Measurements from ENCODE around the gene THBS2. TPM values are rescaled to one million over a fixed set of nuclear protein-coding genes. Genes with fewer than 3 reads are reported as not detected.

THBS2 gene
- total RNA-seq, 2 experiments from 2014 or later, result not detected

DNA sequence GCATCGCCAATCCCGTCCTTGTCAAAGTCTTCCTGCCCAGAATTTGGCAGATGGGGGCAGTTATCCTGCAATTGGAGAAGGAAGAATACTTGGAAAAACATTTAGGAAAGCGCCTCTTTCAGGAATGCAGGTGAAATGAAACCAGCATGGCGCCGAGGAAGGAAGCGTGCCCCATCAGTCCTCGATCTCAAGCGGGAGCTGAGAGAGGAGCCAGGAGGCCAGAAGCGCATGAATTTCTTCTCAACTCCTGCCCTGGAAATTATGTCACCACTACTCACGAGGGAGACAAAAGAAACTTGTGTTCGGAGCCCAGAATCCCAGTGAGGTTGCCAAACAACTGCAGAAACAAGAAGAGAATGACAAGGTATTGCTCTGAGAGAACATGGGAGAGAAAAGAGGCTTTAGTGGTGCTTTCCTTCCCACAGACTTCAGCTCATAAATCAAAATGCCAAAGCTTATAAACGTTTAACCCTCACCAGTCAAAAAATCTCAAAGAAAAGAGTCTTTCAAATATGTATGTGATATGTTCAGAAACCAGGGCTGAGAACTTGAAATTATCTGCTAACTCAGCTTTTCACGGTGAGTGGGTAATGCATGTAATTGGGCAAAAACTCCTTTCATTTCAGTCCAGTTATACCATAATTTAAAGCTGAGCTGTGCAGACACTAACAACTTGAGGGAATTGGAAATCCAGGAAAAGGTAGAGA is 23.9 kb downstream of the THBS2 start:
- Histone ChIP-seq H3K36me3 (ENCODE audit: insufficient read depth, low read length) (no peaks in the 10 kb centered on the region), H3K9me3 (ENCODE audit: low read length) (peaks cover 13% of the 10 kb centered on the region; the same call in 1 of the 2 replicates), H3K27ac (ENCODE audit: low read depth, low read length, poor library complexity, severe bottlenecking) (no peak overlapping the region), H4K20me1 (ENCODE audit: insufficient read depth, low read length) (no peaks in the 10 kb centered on the region), H2AFZ (ENCODE audit: low read length) (no peak overlapping the region), H3K4me2 (ENCODE audit: low read length) (no peak overlapping the region), H3K4me1 (ENCODE audit: insufficient read depth, low read length, poor library complexity, severe bottlenecking) (no peaks in the 10 kb centered on the region), H3K9me2 (ENCODE audit: insufficient read depth, low read length) (no peaks in the 10 kb centered on the region), H3K79me2 (ENCODE audit: insufficient read depth, low read depth, low read length) (no peaks in the 10 kb centered on the region), H3K4me3 (ENCODE audit: low read depth, low read length, poor library complexity, severe bottlenecking) (no peak overlapping the region)
- no peak for TF ChIP-seq EZH2phosphoT487 (IDR thresholded peaks at IDR 0.05; ENCODE audit: borderline replicate concordance, low read depth, low read length)
- TF ChIP-seq, protein P1, sequence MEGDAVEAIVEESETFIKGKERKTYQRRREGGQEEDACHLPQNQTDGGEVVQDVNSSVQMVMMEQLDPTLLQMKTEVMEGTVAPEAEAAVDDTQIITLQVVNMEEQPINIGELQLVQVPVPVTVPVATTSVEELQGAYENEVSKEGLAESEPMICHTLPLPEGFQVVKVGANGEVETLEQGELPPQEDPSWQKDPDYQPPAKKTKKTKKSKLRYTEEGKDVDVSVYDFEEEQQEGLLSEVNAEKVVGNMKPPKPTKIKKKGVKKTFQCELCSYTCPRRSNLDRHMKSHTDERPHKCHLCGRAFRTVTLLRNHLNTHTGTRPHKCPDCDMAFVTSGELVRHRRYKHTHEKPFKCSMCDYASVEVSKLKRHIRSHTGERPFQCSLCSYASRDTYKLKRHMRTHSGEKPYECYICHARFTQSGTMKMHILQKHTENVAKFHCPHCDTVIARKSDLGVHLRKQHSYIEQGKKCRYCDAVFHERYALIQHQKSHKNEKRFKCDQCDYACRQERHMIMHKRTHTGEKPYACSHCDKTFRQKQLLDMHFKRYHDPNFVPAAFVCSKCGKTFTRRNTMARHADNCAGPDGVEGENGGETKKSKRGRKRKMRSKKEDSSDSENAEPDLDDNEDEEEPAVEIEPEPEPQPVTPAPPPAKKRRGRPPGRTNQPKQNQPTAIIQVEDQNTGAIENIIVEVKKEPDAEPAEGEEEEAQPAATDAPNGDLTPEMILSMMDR (conservative IDR thresholded peaks at IDR 0.05; ENCODE audit: low read length), result no peak
- ChIA-PET POLR2A (no interaction called here), CTCF (ENCODE audit: unreplicated experiment) (no interaction called here)
- intact Hi-C loops (cut with micrococcal nuclease; ENCODE audit: unreplicated experiment), result no loop called here
- no peak for DNase-seq (ENCODE audit: low spot score)
- no TSS peak for BruUV-seq (replicated peaks)

- POLR2A ChIA-PET, result interaction anchor here (0.6 kb wide), 1 partner anchor 53 kb away, joined by 5 read pairs; no protein-coding TSS in a partner anchor
- H3K79me2 ChIP-seq (ENCODE audit: insufficient read depth, low read depth, low read length), result no peaks in the 10 kb centered on the region
These were observed 26.5 kb downstream of the THBS2 start for GRCh38 chr6:169227116-169227515.

DNA sequence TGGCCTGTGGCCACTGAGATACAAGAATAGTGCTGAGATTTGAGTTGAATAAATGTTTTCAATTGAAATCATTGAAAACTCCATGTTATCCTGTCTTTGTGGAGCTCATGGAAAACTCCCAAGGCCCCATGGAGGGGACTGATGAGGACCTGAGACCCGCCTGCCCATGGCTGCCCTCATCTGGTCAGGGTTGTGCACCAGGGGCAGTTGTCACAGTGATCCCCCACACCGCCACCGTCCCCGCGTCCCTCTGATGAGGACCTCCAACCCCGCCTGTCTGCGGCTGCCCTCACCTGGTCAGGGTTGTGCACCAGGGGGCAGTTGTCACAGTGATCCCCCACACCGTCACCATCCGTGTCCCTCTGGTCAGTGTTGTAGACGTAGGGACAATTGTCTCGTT is 27.8 kb downstream of the THBS2 start:
- no peaks in the 10 kb centered on the region for H3K9me3 ChIP-seq (ENCODE audit: low read length)
- CTCF ChIA-PET (ENCODE audit: unreplicated experiment), result no interaction called here
- H3K4me2 ChIP-seq (ENCODE audit: low read length), result no peak overlapping the region
- BruUV-seq (replicated peaks), result no TSS peak
- DNase-seq (ENCODE audit: low spot score), result no peak
- H4K20me1 ChIP-seq (ENCODE audit: insufficient read depth, low read length), result no peaks in the 10 kb centered on the region
- no peak overlapping the region for H2AFZ ChIP-seq (ENCODE audit: low read length)
- intact Hi-C loops (cut with micrococcal nuclease; ENCODE audit: unreplicated experiment), result no loop called here
- H3K9me2 ChIP-seq (ENCODE audit: insufficient read depth, low read length), result no peaks in the 10 kb centered on the region
- no peak overlapping the region for H3K27ac ChIP-seq (ENCODE audit: low read depth, low read length, poor library complexity, severe bottlenecking)
- no peaks in the 10 kb centered on the region for H3K36me3 ChIP-seq (ENCODE audit: insufficient read depth, low read length)
- H3K4me3 ChIP-seq (ENCODE audit: low read depth, low read length, poor library complexity, severe bottlenecking), result no peak overlapping the region
- H3K79me2 ChIP-seq (ENCODE audit: insufficient read depth, low read depth, low read length), result no peaks in the 10 kb centered on the region
- POLR2A ChIA-PET, result no interaction called here
- H3K4me1 ChIP-seq (ENCODE audit: insufficient read depth, low read length, poor library complexity, severe bottlenecking), result no peaks in the 10 kb centered on the region
- no peak for TF ChIP-seq EZH2phosphoT487 (IDR thresholded peaks at IDR 0.05; ENCODE audit: borderline replicate concordance, low read depth, low read length)
- TF ChIP-seq, protein P1 (conservative IDR thresholded peaks at IDR 0.05; ENCODE audit: low read length), result no peak

More at GRCh38 chr6:169227116-169227515, 26.5 kb downstream of the THBS2 start:
- Histone ChIP-seq H3K27ac (ENCODE audit: low read depth, low read length, poor library complexity, severe bottlenecking) (no peak overlapping the region), H3K9me3 (ENCODE audit: low read length) (no peaks in the 10 kb centered on the region), H3K4me3 (ENCODE audit: low read depth, low read length, poor library complexity, severe bottlenecking) (no peak overlapping the region), H2AFZ (ENCODE audit: low read length) (no peak overlapping the region), H3K4me1 (ENCODE audit: insufficient read depth, low read length, poor library complexity, severe bottlenecking) (no peaks in the 10 kb centered on the region), H4K20me1 (ENCODE audit: insufficient read depth, low read length) (no peaks in the 10 kb centered on the region), H3K36me3 (ENCODE audit: insufficient read depth, low read length) (no peaks in the 10 kb centered on the region), H3K9me2 (ENCODE audit: insufficient read depth, low read length) (no peaks in the 10 kb centered on the region), H3K4me2 (ENCODE audit: low read length) (no peak overlapping the region)
- no peak for DNase-seq (ENCODE audit: low spot score)
- TF ChIP-seq EZH2phosphoT487 (IDR thresholded peaks at IDR 0.05; ENCODE audit: borderline replicate concordance, low read depth, low read length), result no peak
- TF ChIP-seq, protein P1 (conservative IDR thresholded peaks at IDR 0.05; ENCODE audit: low read length), result no peak
- CTCF ChIA-PET (ENCODE audit: unreplicated experiment), result no interaction called here
- intact Hi-C loops (cut with micrococcal nuclease; ENCODE audit: unreplicated experiment), result no loop called here
- BruUV-seq (replicated peaks), result no TSS peak

Data from OCI-LY7 (cell line).